ENCODE data around the gene PCDHB15.
"Not testable (repeated sequence)": the region's sequence is repeated elsewhere in the genome, so short reads cannot be mapped to it uniquely, and the experiment has no call there.

The PCDHB15 gene

GRCh38 chr5:141247434-141247833 lies 2.2 kb downstream of the PCDHB15 start:
- DNase-seq (ENCODE audit: low read depth in 2 of 2): not testable (repeated sequence)

DNA sequence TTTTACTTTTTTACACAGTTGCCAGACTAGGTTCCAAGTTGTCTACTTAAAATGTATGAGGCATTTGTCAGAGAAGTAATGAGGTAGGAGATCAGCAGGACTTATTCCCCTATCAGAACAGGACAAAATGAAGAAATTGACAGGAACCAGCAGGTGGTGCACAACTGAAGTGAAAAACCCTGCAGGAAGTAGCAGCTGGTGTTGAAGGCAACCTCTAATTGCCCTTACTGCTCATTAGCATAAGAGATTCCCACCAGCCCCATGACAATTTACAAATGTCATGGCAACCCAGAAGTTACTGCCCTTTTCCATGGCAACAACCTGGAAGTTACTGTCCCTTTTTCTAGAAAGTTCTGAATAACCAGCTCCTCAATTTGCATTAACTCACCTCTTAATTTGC lies 5.4 kb downstream of the PCDHB15 start:
- DNase-seq (ENCODE audit: low read depth in 2 of 2): no peak

DNA sequence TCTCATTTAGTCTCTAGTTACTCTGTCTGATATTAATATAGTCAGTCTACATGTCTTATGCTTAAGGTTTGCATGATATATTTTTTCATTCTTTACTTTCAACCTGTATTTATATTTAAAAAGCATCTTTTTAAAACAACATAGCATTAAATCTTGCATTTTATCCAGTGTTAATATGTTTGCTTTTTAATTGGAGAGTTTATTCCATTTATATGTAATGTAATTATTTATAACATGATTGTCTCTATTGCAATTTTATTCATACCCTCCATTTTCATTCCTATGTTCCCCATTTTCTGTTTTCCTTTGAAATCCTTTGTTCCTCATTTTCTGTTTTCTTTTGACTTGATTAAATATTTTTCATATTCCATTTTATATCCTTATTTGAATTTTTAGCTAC lies 13.3 kb downstream of the PCDHB15 start:
- DNase-seq (ENCODE audit: low read depth in 2 of 2): no peak

DNA sequence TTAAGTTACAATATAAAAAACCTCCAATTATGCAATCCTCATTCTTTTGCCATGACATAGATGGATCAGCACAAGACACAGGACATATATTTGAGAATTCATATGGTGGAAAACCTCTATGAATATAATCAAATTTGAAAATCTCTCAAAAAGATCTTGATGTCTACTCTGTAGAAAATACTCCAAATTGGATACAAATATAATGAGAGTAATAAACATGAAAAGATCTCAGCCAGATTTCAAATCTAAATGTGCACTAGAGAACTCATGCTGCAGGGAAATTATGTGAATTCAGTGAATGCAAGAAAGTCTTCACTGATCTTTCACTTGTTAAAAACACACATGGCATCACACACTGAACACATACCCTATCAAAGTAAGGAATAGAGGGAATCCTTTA lies 13.8 kb downstream of the PCDHB15 start:
- DNase-seq (ENCODE audit: low read depth in 2 of 2): no peak

GRCh38 chr5:141260458-141261237 lies 15.5 kb downstream of the PCDHB15 start:
- no peak for DNase-seq (ENCODE audit: low read depth in 2 of 2)

DNA sequence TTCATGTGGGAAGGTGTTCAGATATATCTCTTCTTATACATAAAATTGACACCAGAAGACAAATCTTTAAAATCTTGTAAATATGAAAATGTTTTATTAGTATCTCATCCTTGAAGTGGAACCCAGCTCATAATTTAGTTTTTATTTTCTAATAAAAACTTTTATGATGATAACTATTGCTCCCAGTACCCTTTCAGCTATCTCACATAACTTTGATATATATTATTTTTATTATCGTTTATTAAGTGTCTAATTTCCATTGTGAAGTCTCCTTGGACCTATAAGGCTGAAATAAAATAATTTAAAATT lies 16.0 kb downstream of the PCDHB15 start:
- no peak for DNase-seq (ENCODE audit: low read depth in 2 of 2)

GRCh38 chr5:141269195-141269594 lies 24.0 kb downstream of the PCDHB15 start:
- DNase-seq (ENCODE audit: low read depth in 2 of 2): no peak

DNA sequence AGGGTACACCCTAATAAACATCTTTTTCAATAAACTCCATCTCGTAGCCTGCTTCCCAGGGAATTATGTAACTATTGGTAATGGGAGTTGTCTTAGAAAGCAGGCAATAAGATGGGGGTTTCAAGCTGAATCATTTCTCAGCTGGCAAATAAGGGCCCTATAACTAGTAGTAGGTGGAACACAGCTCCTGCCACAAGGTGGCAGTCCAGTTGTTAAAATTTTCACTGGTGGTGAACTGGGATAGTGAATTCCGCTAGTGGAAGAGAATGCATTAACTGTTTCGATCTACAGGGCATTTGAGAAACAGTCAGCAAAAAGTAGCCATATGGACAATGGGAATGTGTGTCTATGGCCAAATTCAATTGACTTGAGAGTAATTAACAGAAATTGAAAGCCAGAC lies 27.7 kb downstream of the PCDHB15 start:
- no peak for DNase-seq (ENCODE audit: low read depth in 2 of 2)

DNA sequence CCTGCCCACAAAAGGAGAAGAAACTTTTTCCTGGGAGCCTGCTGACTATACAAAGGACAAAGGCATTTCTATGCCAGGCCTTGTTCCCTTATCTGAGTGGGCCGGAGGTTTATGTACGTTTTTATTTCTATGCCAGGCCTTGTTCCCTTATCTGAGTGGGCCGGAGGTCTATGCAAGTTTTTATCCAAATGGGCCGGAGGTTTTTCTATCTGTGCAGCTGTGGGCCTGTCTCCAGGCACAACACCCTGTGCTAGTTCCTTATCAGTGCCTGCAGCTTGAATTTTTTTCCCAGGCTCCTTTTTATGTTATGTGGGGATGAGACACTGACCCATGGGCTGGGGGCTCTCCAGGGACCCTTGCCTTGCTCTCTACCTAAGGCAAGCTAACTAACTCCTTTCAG lies 53.2 kb downstream of the PCDHB15 start:
- DNase-seq (ENCODE audit: low read depth in 2 of 2): no peak

All from activated CD8-positive, alpha-beta memory T cell treated with anti-CD3 and anti-CD28 coated beads for 4 hours (primary cell).